WTC11 (cell line): ENCODE results near the gene TELO2. TPM values are rescaled to one million over a fixed set of nuclear protein-coding genes. Genes with fewer than 3 reads are reported as not detected.

Source experiments
- AR ChIP-seq: fragments of 250-450 bp; sonication (Bioruptor Pico); IDR thresholded peaks from 2 replicates; pipeline ENCODE4 v1.9.0; 2021; ENCODE audit warnings: mild to moderate bottlenecking
- CBFB ChIP-seq: sonication (generic); formaldehyde crosslinking; IDR thresholded peaks from 2 replicates; pipeline ENCODE4 v1.8.1; 2022; ENCODE audit warnings: mild to moderate bottlenecking, low read depth, missing genetic modification reagents
- CTCF ChIP-seq: fragments of 200-600 bp; IDR thresholded peaks from 2 replicates; pipeline ENCODE4 v1.8.0; 2022; ENCODE audit warnings: antibody characterized with exemption
- FOXP1 ChIP-seq: sonication (generic); formaldehyde crosslinking; IDR thresholded peaks from 2 replicates; pipeline ENCODE4 v1.8.0; 2022; ENCODE audit warnings: missing genetic modification reagents, mild to moderate bottlenecking, moderate library complexity, borderline replicate concordance
- FOXP4 ChIP-seq: sonication (generic); formaldehyde crosslinking; IDR thresholded peaks from 2 replicates; pipeline ENCODE4 v1.8.0; 2022; ENCODE audit warnings: mild to moderate bottlenecking, missing genetic modification reagents
- HMGA2 ChIP-seq: fragments of 250-450 bp; sonication (Bioruptor Pico); IDR thresholded peaks from 2 replicates; pipeline ENCODE4 v1.4.0; 2021; ENCODE audit warnings: mild to moderate bottlenecking, moderate library complexity
- MLX ChIP-seq: sonication (generic); formaldehyde crosslinking; IDR thresholded peaks from 2 replicates; pipeline ENCODE4 v1.8.1; 2023; ENCODE audit warnings: mild to moderate bottlenecking, missing genetic modification reagents, moderate library complexity
- NFATC4 ChIP-seq: fragments of 250-450 bp; sonication (Bioruptor Pico); IDR thresholded peaks from 2 replicates; pipeline ENCODE4 v1.9.0; 2021; ENCODE audit warnings: mild to moderate bottlenecking
- OVOL2 ChIP-seq: fragments of 250-450 bp; sonication (Bioruptor Pico); IDR thresholded peaks from 2 replicates; pipeline ENCODE4 v1.9.0; 2021; ENCODE audit warnings: mild to moderate bottlenecking, borderline replicate concordance
- PRDM15 ChIP-seq: sonication (generic); formaldehyde crosslinking; IDR thresholded peaks from 2 replicates; pipeline ENCODE4 v1.8.0; 2022; ENCODE audit warnings: missing genetic modification reagents
- PRRX2 ChIP-seq: fragments of 250-450 bp; sonication (Bioruptor Pico); IDR thresholded peaks from 2 replicates; pipeline ENCODE4 v1.8.0; 2021; ENCODE audit warnings: mild to moderate bottlenecking
- STAT6 ChIP-seq: sonication (generic); formaldehyde crosslinking; conservative IDR thresholded peaks from 2 replicates; pipeline ENCODE4 v1.8.1; 2023; ENCODE audit warnings: mild to moderate bottlenecking, low read depth, missing genetic modification reagents, moderate library complexity
- ZMAT4 ChIP-seq: fragments of 250-450 bp; sonication (Bioruptor Pico); IDR thresholded peaks from 2 replicates; pipeline ENCODE4 v1.9.0; 2021; ENCODE audit warnings: mild to moderate bottlenecking
- ZNF138 ChIP-seq: sonication (generic); formaldehyde crosslinking; conservative IDR thresholded peaks from 2 replicates; pipeline ENCODE4 v1.8.1; 2022; ENCODE audit warnings: mild to moderate bottlenecking, moderate library complexity, missing genetic modification reagents
- ZNF281 ChIP-seq: sonication (generic); formaldehyde crosslinking; IDR thresholded peaks from 2 replicates; pipeline ENCODE4 v1.8.0; 2023; ENCODE audit warnings: mild to moderate bottlenecking, missing genetic modification reagents
- ZNF532 ChIP-seq: fragments of 250-450 bp; sonication (Bioruptor Pico); IDR thresholded peaks from 2 replicates; pipeline ENCODE4 v1.9.0; 2021; ENCODE audit warnings: mild to moderate bottlenecking, borderline replicate concordance
- total RNA-seq: library from RNA; stranded (reverse); gene quantifications from 3 replicates; pipeline ENCODE4 v1.2.3, GENCODE V29; 2021

The TELO2 gene
- total RNA-seq, 1 experiment from 2014 or later = 86.7 TPM

GRCh38 chr16:1557576-1557975, 64.4 kb downstream of the TELO2 start (continued):
- no peak for TF ChIP-seq OVOL2 (CRISPR knock-in tag)
- no peak for TF ChIP-seq NFATC4 (CRISPR knock-in tag)
- no peak for TF ChIP-seq FOXP1 (CRISPR knock-in tag)
- no peak for TF ChIP-seq CBFB (CRISPR knock-in tag)
- TF ChIP-seq FOXP4 (CRISPR knock-in tag) = no peak
- TF ChIP-seq ZNF138 (CRISPR knock-in tag) = no peak
- no peak for TF ChIP-seq ZMAT4 (CRISPR knock-in tag)
- no peak for TF ChIP-seq HMGA2
- TF ChIP-seq MLX (CRISPR knock-in tag) = no peak
- TF ChIP-seq AR (CRISPR knock-in tag) = no peak
- TF ChIP-seq PRDM15 (CRISPR knock-in tag) = no peak
- no peak for TF ChIP-seq ZNF532 (CRISPR knock-in tag)
- no peak for TF ChIP-seq STAT6
- TF ChIP-seq ZNF281 (CRISPR knock-in tag) = no peak
- no peak for TF ChIP-seq PRRX2 (CRISPR knock-in tag)
- no peak for TF ChIP-seq CTCF
